SKM-1 (cell line): ENCODE measurements around the gene ABCA10.
"Not testable (repeated sequence)": the region's sequence is repeated elsewhere in the genome, so short reads cannot be mapped to it uniquely, and the experiment has no call there.

Experiments used
- DNase-seq: peaks from one replicate; lab custom pipeline; 2025; ENCODE audit not compliant: unreplicated experiment; lab: John Stamatoyannopoulos, UW

The ABCA10 gene

GRCh38 chr17:69231521-69231920, 2.9 kb upstream of the ABCA10 start:
- DNase-seq, result no peak

GRCh38 chr17:69230939-69231338, 2.3 kb upstream of the ABCA10 start:
- no peak for DNase-seq

GRCh38 chr17:69228018-69228417, 606 bp downstream of the ABCA10 start:
- DNase-seq, result no peak

- DNase-seq, result no peak
Measured at GRCh38 chr17:69227541-69227940, 1.1 kb downstream of the ABCA10 start.

GRCh38 chr17:69223809-69224208, 4.8 kb downstream of the ABCA10 start:
- no peak for DNase-seq

- DNase-seq, result no peak
Measured at GRCh38 chr17:69222707-69223258, 5.8 kb downstream of the ABCA10 start.

GRCh38 chr17:69220098-69220497, 8.5 kb downstream of the ABCA10 start:
- DNase-seq, result no peak

- no peak for DNase-seq
Measured at GRCh38 chr17:69218986-69219385, 9.6 kb downstream of the ABCA10 start.

GRCh38 chr17:69213059-69213813, 15.4 kb downstream of the ABCA10 start:
- no peak for DNase-seq

GRCh38 chr17:69208640-69209039, 20.0 kb downstream of the ABCA10 start:
- DNase-seq, result no peak

- DNase-seq, result no peak
Measured at GRCh38 chr17:69207151-69207550, 21.5 kb downstream of the ABCA10 start.

GRCh38 chr17:69198238-69198637, 30.4 kb downstream of the ABCA10 start:
- no peak for DNase-seq

GRCh38 chr17:69196105-69196653, 32.4 kb downstream of the ABCA10 start:
- DNase-seq, result not testable (repeated sequence)

- no peak for DNase-seq
Measured at GRCh38 chr17:69192754-69193153, 35.9 kb downstream of the ABCA10 start.

GRCh38 chr17:69188796-69189195, 39.8 kb downstream of the ABCA10 start:
- DNase-seq, result no peak

- DNase-seq, result no peak
Measured at GRCh38 chr17:69188064-69188463, 40.6 kb downstream of the ABCA10 start.

- no peak for DNase-seq
Measured at GRCh38 chr17:69187294-69187693, 41.3 kb downstream of the ABCA10 start.

- no peak for DNase-seq
Measured at GRCh38 chr17:69179227-69179952, 49.2 kb downstream of the ABCA10 start.

GRCh38 chr17:69176457-69176795, 52.2 kb downstream of the ABCA10 start:
- DNase-seq, result no peak

- DNase-seq, result no peak
Measured at GRCh38 chr17:69175625-69176456, 52.8 kb downstream of the ABCA10 start.

- no peak for DNase-seq
Measured at GRCh38 chr17:69175262-69175624, 53.4 kb downstream of the ABCA10 start.
